Muscle layer of colon (tissue), 2 donors: ENCODE measurements around the gene TRIM67.

Source experiments
- H3K27ac ChIP-seq: one replicate; pipeline ENCODE4 v1.7.0; 2013; ENCODE audit warnings: low read depth, mild to moderate bottlenecking, low read length, moderate library complexity
- H3K27me3 ChIP-seq, 2 donors: one replicate each; pipeline ENCODE4 v1.7.0; 2013; ENCODE audit warnings: low read length in 2 of 2, mild to moderate bottlenecking in 2 of 2; ENCODE audit not compliant: insufficient read depth in 2 of 2, control insufficient read depth in 1 of 2
- H3K36me3 ChIP-seq: one replicate; pipeline ENCODE4 v1.7.0; 2013; ENCODE audit warnings: mild to moderate bottlenecking, low read length; ENCODE audit not compliant: insufficient read depth
- H3K4me1 ChIP-seq: one replicate; pipeline ENCODE4 v1.7.0; 2013; ENCODE audit warnings: mild to moderate bottlenecking, low read length; ENCODE audit not compliant: insufficient read depth
- H3K4me3 ChIP-seq, 2 donors: one replicate each; pipeline ENCODE4 v1.7.0; 2013; ENCODE audit warnings: low read length in 2 of 2, low read depth in 1 of 2, mild to moderate bottlenecking in 1 of 2, moderate library complexity in 1 of 2
- H3K9ac ChIP-seq: one replicate; pipeline ENCODE4 v1.7.0; 2013; ENCODE audit warnings: low read length
- H3K9me3 ChIP-seq: one replicate; pipeline ENCODE4 v1.7.0; 2013; ENCODE audit warnings: mild to moderate bottlenecking, low read length
- donor health status: abdominal sarcoma.
- donor health status: Adenocarcinoma of cecum.

Gene TRIM67

DNA sequence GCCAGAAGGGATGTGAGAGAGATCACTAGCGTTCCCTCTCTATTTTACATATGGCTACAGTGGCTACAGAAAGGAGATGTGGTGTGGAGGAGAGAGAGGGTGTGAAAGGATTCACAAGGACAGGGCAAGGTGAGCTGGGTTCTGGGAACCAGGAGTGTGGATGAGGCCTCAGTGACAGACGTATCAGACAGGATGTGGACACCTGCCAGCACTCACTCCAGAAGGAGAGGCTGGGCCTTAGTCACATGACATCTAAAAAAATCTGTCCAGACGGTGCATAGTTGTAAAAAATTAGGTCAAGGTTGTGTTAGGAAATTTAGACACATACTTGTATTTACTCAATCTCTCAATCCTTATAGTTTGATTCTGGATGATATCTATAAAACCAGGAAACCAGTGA, 10.6 kb downstream of the TRIM67 start:
- Histone ChIP-seq H3K4me3 (no peak overlapping the region), H3K9ac (no peak overlapping the region), H3K27ac (no peak overlapping the region), H3K9me3 (no peaks in the 10 kb centered on the region), H3K36me3 (no peaks in the 10 kb centered on the region), H3K4me1 (no peaks in the 10 kb centered on the region), H3K27me3 (no peaks in the 10 kb centered on the region)

GRCh38 chr1:231176421-231176820, 14.6 kb downstream of the TRIM67 start:
- H3K9ac ChIP-seq: no peak overlapping the region
- peaks cover 7% of the 10 kb centered on the region for H3K9me3 ChIP-seq
- no peak overlapping the region for H3K4me3 ChIP-seq
- no peaks in the 10 kb centered on the region for H3K36me3 ChIP-seq
- H3K27me3 ChIP-seq: no peaks in the 10 kb centered on the region
- H3K4me1 ChIP-seq: no peaks in the 10 kb centered on the region
- H3K27ac ChIP-seq: no peak overlapping the region

GRCh38 chr1:231177226-231177625, 15.4 kb downstream of the TRIM67 start:
- peaks cover 7% of the 10 kb centered on the region for H3K9me3 ChIP-seq
- no peak overlapping the region for H3K9ac ChIP-seq
- no peaks in the 10 kb centered on the region for H3K36me3 ChIP-seq
- no peaks in the 10 kb centered on the region for H3K4me1 ChIP-seq
- no peak overlapping the region for H3K27ac ChIP-seq
- no peaks in the 10 kb centered on the region for H3K27me3 ChIP-seq
- H3K4me3 ChIP-seq: no peak overlapping the region

- no peaks in the 10 kb centered on the region for H3K4me1 ChIP-seq
- H3K27ac ChIP-seq: no peak overlapping the region
- H3K36me3 ChIP-seq: no peaks in the 10 kb centered on the region
- no peak overlapping the region for H3K9ac ChIP-seq
- H3K4me3 ChIP-seq: no peak overlapping the region
- H3K9me3 ChIP-seq: peaks cover 7% of the 10 kb centered on the region
- no peaks in the 10 kb centered on the region for H3K27me3 ChIP-seq
Observed at GRCh38 chr1:231177936-231178335, 16.1 kb downstream of the TRIM67 start.

DNA sequence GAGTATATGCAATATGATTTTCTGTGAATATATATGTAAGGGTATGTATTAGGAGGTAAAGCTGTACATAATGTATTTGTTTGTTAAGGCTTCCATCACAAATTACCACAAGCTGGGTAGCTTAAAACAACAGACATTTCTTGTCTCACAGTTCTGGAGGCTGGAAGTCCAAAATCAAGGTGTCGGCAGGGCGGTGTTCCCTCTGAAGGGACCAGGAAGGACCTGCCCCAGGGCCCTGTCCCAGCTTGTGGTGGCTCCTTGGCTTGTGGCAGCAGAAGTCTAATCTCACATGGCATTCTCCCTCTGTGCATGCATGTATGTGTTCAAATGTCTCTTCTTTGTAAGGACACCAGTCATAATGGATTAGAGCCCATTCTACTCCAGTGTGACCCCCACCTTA, 17.1 kb downstream of the TRIM67 start:
- Histone ChIP-seq H3K9me3 (peaks cover 7% of the 10 kb centered on the region), H3K36me3 (no peaks in the 10 kb centered on the region), H3K4me3 (no peak overlapping the region), H3K9ac (no peak overlapping the region), H3K27me3 (no peaks in the 10 kb centered on the region), H3K27ac (no peak overlapping the region), H3K4me1 (no peaks in the 10 kb centered on the region)

- H3K9ac ChIP-seq: no peak overlapping the region
- no peak overlapping the region for H3K4me3 ChIP-seq
- no peaks in the 10 kb centered on the region for H3K36me3 ChIP-seq
- no peaks in the 10 kb centered on the region for H3K27me3 ChIP-seq
- no peak overlapping the region for H3K27ac ChIP-seq
- peaks cover 7% of the 10 kb centered on the region for H3K9me3 ChIP-seq
- no peaks in the 10 kb centered on the region for H3K4me1 ChIP-seq
Observed at GRCh38 chr1:231180034-231180433, 18.2 kb downstream of the TRIM67 start.

DNA sequence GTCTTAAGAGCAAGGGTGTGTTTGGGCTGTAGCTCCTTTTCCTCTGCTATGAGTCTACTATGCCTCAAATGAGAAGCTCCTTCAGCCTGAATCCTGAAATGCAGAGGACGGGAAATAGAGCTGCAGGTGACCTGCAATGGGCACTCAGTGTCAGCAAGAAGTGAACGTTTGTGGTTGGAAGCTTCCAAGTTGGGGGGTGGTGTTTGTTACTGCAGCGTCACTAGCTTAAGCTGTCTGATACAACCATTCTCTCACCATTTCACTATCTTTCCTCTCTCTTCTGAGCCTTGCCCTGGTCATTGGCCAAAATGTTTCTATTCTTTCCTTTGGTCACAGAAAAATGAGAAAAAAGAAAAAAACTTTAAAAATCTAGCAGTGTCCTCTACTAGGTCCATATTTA, 19.4 kb downstream of the TRIM67 start:
- no peak overlapping the region for H3K27ac ChIP-seq
- no peaks in the 10 kb centered on the region for H3K27me3 ChIP-seq
- H3K9ac ChIP-seq: no peak overlapping the region

DNA sequence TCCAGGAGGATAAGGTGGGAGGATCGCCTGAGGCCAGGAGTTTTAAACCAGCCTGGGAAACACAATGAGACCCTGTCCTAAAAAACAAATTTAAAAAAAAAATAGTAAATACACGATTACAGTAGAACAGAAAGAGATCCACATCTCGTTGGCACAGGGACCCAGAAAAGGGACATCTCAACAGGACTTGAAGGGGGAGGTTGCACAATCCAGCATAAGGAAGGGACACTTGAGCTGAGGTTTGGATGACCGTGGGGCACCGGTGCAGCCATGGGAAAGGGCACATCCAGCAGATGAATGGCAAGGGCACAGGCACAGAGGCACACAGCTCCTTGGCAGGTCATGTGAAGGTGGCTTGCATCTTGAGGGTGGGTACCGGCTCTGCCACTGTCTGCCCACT, 20.5 kb downstream of the TRIM67 start:
- Histone ChIP-seq H3K36me3 (no peaks in the 10 kb centered on the region), H3K4me1 (no peaks in the 10 kb centered on the region), H3K4me3 (no peak overlapping the region), H3K9ac (no peak overlapping the region), H3K27me3 (no peaks in the 10 kb centered on the region), H3K9me3 (peaks cover 7% of the 10 kb centered on the region), H3K27ac (no peak overlapping the region)

More for the DNA sequence above, 19.4 kb downstream of the TRIM67 start:
- no peak overlapping the region for H3K4me3 ChIP-seq
- H3K36me3 ChIP-seq: no peaks in the 10 kb centered on the region
- H3K4me1 ChIP-seq: no peaks in the 10 kb centered on the region
- H3K9me3 ChIP-seq: peaks cover 7% of the 10 kb centered on the region

DNA sequence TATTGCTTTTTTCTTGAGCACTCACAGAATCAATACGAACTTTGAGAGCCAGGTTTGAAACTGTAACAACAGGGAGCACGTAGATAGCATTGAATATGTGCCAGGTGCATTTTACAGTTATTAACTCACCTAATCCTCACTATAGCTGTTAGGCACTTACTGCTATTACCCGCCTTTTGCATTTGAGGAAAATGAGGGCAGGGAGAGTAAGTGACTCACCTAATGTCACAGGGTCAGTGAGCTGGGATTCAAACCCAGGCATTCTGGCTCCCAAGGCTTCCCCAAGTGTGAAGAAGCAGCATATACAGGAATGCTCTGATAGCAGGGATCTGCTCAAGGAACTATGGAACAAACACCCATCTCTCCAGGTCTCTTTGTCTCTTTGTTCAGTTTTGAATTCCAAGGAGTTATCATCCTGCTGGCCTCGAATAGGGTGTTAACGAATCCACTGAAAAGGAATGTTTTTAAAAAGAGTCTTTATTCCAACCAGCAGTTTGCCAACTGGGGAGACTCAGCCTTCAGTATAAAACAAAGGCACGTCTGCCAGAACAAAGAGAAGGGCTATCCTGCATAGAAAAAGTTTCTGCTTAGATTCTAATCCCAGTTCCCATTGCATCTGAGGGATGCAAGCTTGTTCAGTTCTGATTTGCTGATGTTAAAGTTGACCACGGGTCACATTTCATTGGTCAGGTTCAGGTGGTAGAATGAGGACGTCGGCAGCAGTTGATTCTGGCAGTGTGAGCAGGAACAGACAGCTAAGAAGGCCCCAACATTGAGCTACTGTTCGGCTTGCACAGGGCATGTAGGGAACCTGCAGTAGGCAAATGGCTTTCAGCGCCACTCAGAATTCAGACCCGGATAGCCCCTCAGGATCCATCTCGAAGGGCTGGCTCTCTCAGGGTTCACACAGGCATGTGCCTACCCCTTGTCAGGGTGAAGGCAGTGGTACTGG, 22.1 kb downstream of the TRIM67 start:
- no peaks in the 10 kb centered on the region for H3K4me1 ChIP-seq
- no peak overlapping the region for H3K27ac ChIP-seq
- no peak overlapping the region for H3K9ac ChIP-seq
- no peaks in the 10 kb centered on the region for H3K36me3 ChIP-seq
- no peak overlapping the region for H3K4me3 ChIP-seq
- peaks cover 4% of the 10 kb centered on the region for H3K9me3 ChIP-seq
- H3K27me3 ChIP-seq: no peaks in the 10 kb centered on the region

DNA sequence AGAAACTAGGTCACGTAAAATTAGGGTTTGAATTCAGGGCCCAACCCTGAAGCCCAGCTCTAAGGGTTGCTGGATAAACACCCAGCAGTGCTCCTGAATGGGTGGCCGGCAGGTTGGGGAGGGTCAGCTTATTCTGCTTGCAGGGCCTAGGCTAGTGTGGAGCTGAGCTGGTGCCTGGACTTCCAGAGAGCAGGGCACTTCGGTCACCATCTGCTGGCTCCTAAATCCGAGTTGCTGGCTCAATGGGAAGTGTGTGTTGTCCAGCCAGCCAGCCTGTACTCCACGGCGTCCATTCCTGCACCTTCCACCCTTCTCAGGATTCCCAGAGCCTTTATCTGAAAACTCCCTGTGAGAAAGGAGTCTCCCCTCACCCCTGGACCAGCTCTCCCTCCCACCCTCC, 23.0 kb downstream of the TRIM67 start:
- Histone ChIP-seq H3K27ac (no peak overlapping the region), H3K36me3 (no peaks in the 10 kb centered on the region), H3K9me3 (no peaks in the 10 kb centered on the region), H3K9ac (no peak overlapping the region), H3K4me3 (no peak overlapping the region), H3K4me1 (no peaks in the 10 kb centered on the region), H3K27me3 (no peaks in the 10 kb centered on the region)

DNA sequence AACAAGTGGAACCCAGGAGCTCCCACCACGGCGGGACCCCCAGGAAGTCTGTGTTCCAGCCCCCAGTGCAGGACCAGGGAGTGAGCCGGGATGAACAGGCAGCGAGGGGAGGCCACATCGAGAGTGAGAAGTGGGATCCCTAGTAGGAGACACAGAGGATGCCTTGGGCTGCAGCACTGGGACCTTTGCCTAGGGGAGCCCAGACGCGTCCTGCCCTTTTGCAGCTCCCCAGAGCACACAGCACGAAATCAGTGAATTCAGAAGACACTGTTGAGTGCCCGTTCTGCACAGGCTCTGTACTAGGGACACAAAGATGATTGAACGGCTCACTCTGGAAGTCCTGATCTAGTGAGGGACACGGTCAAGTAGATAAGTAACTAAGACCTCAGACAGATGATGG, 23.5 kb downstream of the TRIM67 start:
- Histone ChIP-seq H3K4me1 (no peaks in the 10 kb centered on the region), H3K36me3 (no peaks in the 10 kb centered on the region), H3K9ac (no peak overlapping the region), H3K27me3 (no peaks in the 10 kb centered on the region), H3K27ac (no peak overlapping the region), H3K4me3 (no peak overlapping the region), H3K9me3 (no peaks in the 10 kb centered on the region)
